Ascending aorta (tissue), 2 donors: ENCODE results near the gene GSTT2. TPM values are rescaled to one million over a fixed set of nuclear protein-coding genes. Genes with fewer than 3 reads are reported as not detected.
"Not testable (repeated sequence)": the region's sequence is repeated elsewhere in the genome, so short reads cannot be mapped to it uniquely, and the experiment has no call there.

Source experiments
- DNase-seq, 2 donors: peaks; one replicate each; pipeline ENCODE4 v3.0.0-alpha.2; 2019; ENCODE audit warnings: low spot score in 2 of 2
- H3K27ac ChIP-seq, 2 donors: fragments of 200-600 bp; sonication (generic); one replicate each; pipeline ENCODE4 v1.5.1; 2016 to 2017; ENCODE audit warnings: mild to moderate bottlenecking in 1 of 2
- H3K27me3 ChIP-seq: fragments of 200-600 bp; sonication (generic); one replicate; pipeline ENCODE4 v1.5.1; 2017
- H3K36me3 ChIP-seq, 2 donors: fragments of 200-600 bp; sonication (generic); one replicate each; pipeline ENCODE4 v1.5.1; 2016
- H3K4me1 ChIP-seq, 2 donors: fragments of 200-600 bp; sonication (generic); one replicate each; pipeline ENCODE4 v1.5.1; 2016 to 2017; ENCODE audit warnings: mild to moderate bottlenecking in 1 of 2
- H3K4me3 ChIP-seq, 2 donors: fragments of 200-600 bp; sonication (generic); one replicate each; pipeline ENCODE4 v1.5.1; 2016 to 2017; ENCODE audit warnings: mild to moderate bottlenecking in 1 of 2
- H3K9me3 ChIP-seq, 2 donors: fragments of 200-600 bp; sonication (generic); one replicate each; pipeline ENCODE4 v1.5.1; 2016
- CTCF ChIP-seq, 3 experiments: fragments of 200-600 bp in 2 of 3; fragments of 450-650 bp in 1 of 3; sonication (generic) in 2 of 3; IDR thresholded peaks; one replicate each; pipeline ENCODE4 v1.5.1; 2016 to 2019; ENCODE audit warnings: antibody characterized with exemption in 3 of 3, mild to moderate bottlenecking in 1 of 3, moderate library complexity in 1 of 3
- intact Hi-C: fragments of 100-400 bp; cut with DNase I; formaldehyde crosslinking; loops from one replicate; pipeline ENCODE4 v1.15.1; 2023
- total RNA-seq: library from RNA; depleted of rRNA; stranded (reverse); fragments of >200 nt; gene quantifications from one replicate; pipeline ENCODE4 v1.1.0, GENCODE V29; 2016

The GSTT2 gene
- total RNA-seq, 1 donor from 2014 or later, result not detected

- intact Hi-C loops, H3K36me3 ChIP-seq, H3K27ac ChIP-seq, DNase-seq, H3K9me3 ChIP-seq, H3K4me3 ChIP-seq, H3K27me3 ChIP-seq, H3K4me1 ChIP-seq: not testable (repeated sequence)
These were observed 13.7 kb downstream of the GSTT2 start for GRCh38 chr22:23993581-23994177.

- Histone ChIP-seq H3K4me1 (no peaks in the 10 kb centered on the region), H3K4me3 (no peak overlapping the region), H3K27me3 (no peaks in the 10 kb centered on the region), H3K36me3 (no peaks in the 10 kb centered on the region), H3K27ac (no peak overlapping the region), H3K9me3 (no peaks in the 10 kb centered on the region)
- intact Hi-C loops, result no loop called here
- TF ChIP-seq CTCF (IDR thresholded peaks at IDR 0.05), result no peak
- DNase-seq, result no peak
These were observed 17.2 kb downstream of the GSTT2 start for GRCh38 chr22:23997092-23997491.

GRCh38 chr22:23999779-24000178 is 19.8 kb downstream of the GSTT2 start:
- DNase-seq, intact Hi-C loops, H3K4me1 ChIP-seq, H3K36me3 ChIP-seq, H3K9me3 ChIP-seq, H3K27me3 ChIP-seq, H3K4me3 ChIP-seq, H3K27ac ChIP-seq: not testable (repeated sequence)

- no peak overlapping the region for H3K4me3 ChIP-seq
- no peaks in the 10 kb centered on the region for H3K27me3 ChIP-seq
- H3K27ac ChIP-seq, result no peak overlapping the region
- H3K9me3 ChIP-seq, result no peaks in the 10 kb centered on the region
- DNase-seq, result no peak
- no peaks in the 10 kb centered on the region for H3K36me3 ChIP-seq
- peaks cover 0 to 5% of the 10 kb centered on the region in 2 donors for H3K4me1 ChIP-seq
- TF ChIP-seq CTCF (IDR thresholded peaks at IDR 0.05), result no peak
- intact Hi-C loops, result no loop called here
These were observed 21.4 kb downstream of the GSTT2 start for GRCh38 chr22:24001314-24001713.

- Histone ChIP-seq H3K27ac (no peak overlapping the region), H3K27me3 (no peaks in the 10 kb centered on the region), H3K36me3 (no peaks in the 10 kb centered on the region), H3K9me3 (no peaks in the 10 kb centered on the region), H3K4me1 (peaks cover 0 to 5% of the 10 kb centered on the region in 2 donors), H3K4me3 (no peak overlapping the region)
- TF ChIP-seq CTCF (IDR thresholded peaks at IDR 0.05), result no peak
- intact Hi-C loops, result no loop called here
- DNase-seq, result no peak
These were observed 22.3 kb downstream of the GSTT2 start for GRCh38 chr22:24002272-24002671.

GRCh38 chr22:24002851-24003250 is 22.9 kb downstream of the GSTT2 start:
- intact Hi-C loops, result no loop called here
- TF ChIP-seq CTCF (IDR thresholded peaks at IDR 0.05), result no peak
- H3K27ac ChIP-seq, result no peak overlapping the region
- H3K4me1 ChIP-seq, result peaks cover 0 to 5% of the 10 kb centered on the region in 2 donors
- H3K36me3 ChIP-seq, result no peaks in the 10 kb centered on the region
- H3K4me3 ChIP-seq, result no peak overlapping the region
- DNase-seq, result no peak
- H3K27me3 ChIP-seq, result no peaks in the 10 kb centered on the region
- H3K9me3 ChIP-seq, result no peaks in the 10 kb centered on the region

- no peak for DNase-seq
- no peaks in the 10 kb centered on the region for H3K9me3 ChIP-seq
- intact Hi-C loops, result no loop called here
- H3K27me3 ChIP-seq, result no peaks in the 10 kb centered on the region
- no peak overlapping the region for H3K27ac ChIP-seq
- peaks cover 0 to 5% of the 10 kb centered on the region in 2 donors for H3K4me1 ChIP-seq
- no peaks in the 10 kb centered on the region for H3K36me3 ChIP-seq
- no peak overlapping the region for H3K4me3 ChIP-seq
- no peak for TF ChIP-seq CTCF (IDR thresholded peaks at IDR 0.05)
These were observed 24.0 kb downstream of the GSTT2 start for GRCh38 chr22:24003887-24004286.
